Effector memory CD4-positive, alpha-beta T cell (primary cell): ENCODE data around the gene RBFOX1.

Experiments used
- DNase-seq, 3 donors: peaks; one replicate each; pipeline ENCODE4 v3.0.0-alpha.2; 2020
- H3K27ac ChIP-seq: 2 replicates; pipeline ENCODE4 v1.7.0; 2013; ENCODE audit warnings: mild to moderate bottlenecking, low read length, moderate library complexity; ENCODE audit not compliant: insufficient read depth, poor library complexity, severe bottlenecking
- H3K27me3 ChIP-seq: replicated peaks from 2 replicates; pipeline ENCODE4 v1.7.0; 2013; ENCODE audit warnings: mild to moderate bottlenecking, low read length; ENCODE audit not compliant: insufficient read depth, control insufficient read depth, poor library complexity, severe bottlenecking
- H3K36me3 ChIP-seq: 2 replicates; pipeline ENCODE4 v1.7.0; 2013; ENCODE audit warnings: mild to moderate bottlenecking, low read length, moderate library complexity; ENCODE audit not compliant: control insufficient read depth, insufficient read depth
- H3K4me1 ChIP-seq: 2 replicates; pipeline ENCODE4 v1.7.0; 2013; ENCODE audit warnings: low read length, mild to moderate bottlenecking; ENCODE audit not compliant: control insufficient read depth, insufficient read depth, poor library complexity, severe bottlenecking
- H3K4me3 ChIP-seq: 2 replicates; pipeline ENCODE4 v1.7.0; 2013; ENCODE audit warnings: low read length, low read depth, mild to moderate bottlenecking; ENCODE audit not compliant: insufficient read depth, poor library complexity, severe bottlenecking
- H3K9me3 ChIP-seq: 2 replicates; pipeline ENCODE4 v1.7.0; 2013; ENCODE audit warnings: mild to moderate bottlenecking, low read length, moderate library complexity; ENCODE audit not compliant: control insufficient read depth

Gene RBFOX1

GRCh38 chr16:7313170-7313569 is 19.5 kb upstream of the RBFOX1 start:
- Histone ChIP-seq H3K27me3 (no peaks in the 10 kb centered on the region), H3K4me1 (no peaks in the 10 kb centered on the region), H3K36me3 (no peaks in the 10 kb centered on the region), H3K9me3 (no peaks in the 10 kb centered on the region), H3K4me3 (no peak overlapping the region), H3K27ac (no peak overlapping the region)
- no peak for DNase-seq

- no peaks in the 10 kb centered on the region for H3K4me1 ChIP-seq
- no peaks in the 10 kb centered on the region for H3K9me3 ChIP-seq
- DNase-seq = no peak
- H3K27me3 ChIP-seq = no peaks in the 10 kb centered on the region
- no peak overlapping the region for H3K27ac ChIP-seq
- H3K4me3 ChIP-seq = no peak overlapping the region
- H3K36me3 ChIP-seq = no peaks in the 10 kb centered on the region
Measured at GRCh38 chr16:7314163-7314562, 18.5 kb upstream of the RBFOX1 start.

GRCh38 chr16:7315813-7316212 is 16.8 kb upstream of the RBFOX1 start:
- no peak for DNase-seq
- Histone ChIP-seq H3K27me3 (no peaks in the 10 kb centered on the region), H3K36me3 (no peaks in the 10 kb centered on the region), H3K4me3 (no peak overlapping the region), H3K27ac (no peak overlapping the region), H3K4me1 (no peaks in the 10 kb centered on the region), H3K9me3 (no peaks in the 10 kb centered on the region)

GRCh38 chr16:7316281-7316888 is 16.3 kb upstream of the RBFOX1 start:
- no peak for DNase-seq
- Histone ChIP-seq H3K27me3 (no peaks in the 10 kb centered on the region), H3K27ac (no peak overlapping the region), H3K9me3 (no peaks in the 10 kb centered on the region), H3K36me3 (no peaks in the 10 kb centered on the region), H3K4me3 (no peak overlapping the region), H3K4me1 (no peaks in the 10 kb centered on the region)

GRCh38 chr16:7317982-7318381 is 14.7 kb upstream of the RBFOX1 start:
- DNase-seq = no peak
- Histone ChIP-seq H3K4me1 (no peaks in the 10 kb centered on the region), H3K27ac (no peak overlapping the region), H3K9me3 (no peaks in the 10 kb centered on the region), H3K27me3 (no peaks in the 10 kb centered on the region), H3K4me3 (no peak overlapping the region), H3K36me3 (no peaks in the 10 kb centered on the region)

GRCh38 chr16:7318686-7319085 is 14.0 kb upstream of the RBFOX1 start:
- Histone ChIP-seq H3K4me3 (no peak overlapping the region), H3K9me3 (no peaks in the 10 kb centered on the region), H3K27ac (no peak overlapping the region), H3K27me3 (no peaks in the 10 kb centered on the region), H3K36me3 (no peaks in the 10 kb centered on the region), H3K4me1 (no peaks in the 10 kb centered on the region)
- no peak for DNase-seq

- Histone ChIP-seq H3K36me3 (no peaks in the 10 kb centered on the region), H3K4me3 (no peak overlapping the region), H3K9me3 (no peaks in the 10 kb centered on the region), H3K4me1 (no peaks in the 10 kb centered on the region), H3K27ac (no peak overlapping the region), H3K27me3 (no peaks in the 10 kb centered on the region)
- DNase-seq = no peak
Measured at GRCh38 chr16:7319514-7319913, 13.1 kb upstream of the RBFOX1 start.

- Histone ChIP-seq H3K36me3 (no peaks in the 10 kb centered on the region), H3K9me3 (no peaks in the 10 kb centered on the region), H3K27ac (no peak overlapping the region), H3K4me3 (no peak overlapping the region), H3K4me1 (no peaks in the 10 kb centered on the region), H3K27me3 (no peaks in the 10 kb centered on the region)
- DNase-seq = no peak
Measured at GRCh38 chr16:7321661-7322060, 11.0 kb upstream of the RBFOX1 start.

- no peak for DNase-seq
- H3K4me3 ChIP-seq = no peak overlapping the region
- no peaks in the 10 kb centered on the region for H3K27me3 ChIP-seq
- H3K4me1 ChIP-seq = no peaks in the 10 kb centered on the region
- H3K36me3 ChIP-seq = no peaks in the 10 kb centered on the region
- H3K27ac ChIP-seq = no peak overlapping the region
- H3K9me3 ChIP-seq = no peaks in the 10 kb centered on the region
Measured at GRCh38 chr16:7324321-7324720, 8.3 kb upstream of the RBFOX1 start.

- no peaks in the 10 kb centered on the region for H3K36me3 ChIP-seq
- no peaks in the 10 kb centered on the region for H3K9me3 ChIP-seq
- no peaks in the 10 kb centered on the region for H3K4me1 ChIP-seq
- no peak overlapping the region for H3K4me3 ChIP-seq
- DNase-seq = no peak
- no peak overlapping the region for H3K27ac ChIP-seq
- H3K27me3 ChIP-seq = no peaks in the 10 kb centered on the region
Measured at GRCh38 chr16:7325834-7326233, 6.8 kb upstream of the RBFOX1 start.
